Measurements from ENCODE around the gene BOD1L1.
A peak's percentile ranks its signal among the peaks of the same experiment; 100 is the strongest.

BOD1L1 gene

GRCh38 chr4:13555325-13555724 is 72.2 kb downstream of the BOD1L1 start:
- DNase-seq (ENCODE audit: low spot score): no peak

DNA sequence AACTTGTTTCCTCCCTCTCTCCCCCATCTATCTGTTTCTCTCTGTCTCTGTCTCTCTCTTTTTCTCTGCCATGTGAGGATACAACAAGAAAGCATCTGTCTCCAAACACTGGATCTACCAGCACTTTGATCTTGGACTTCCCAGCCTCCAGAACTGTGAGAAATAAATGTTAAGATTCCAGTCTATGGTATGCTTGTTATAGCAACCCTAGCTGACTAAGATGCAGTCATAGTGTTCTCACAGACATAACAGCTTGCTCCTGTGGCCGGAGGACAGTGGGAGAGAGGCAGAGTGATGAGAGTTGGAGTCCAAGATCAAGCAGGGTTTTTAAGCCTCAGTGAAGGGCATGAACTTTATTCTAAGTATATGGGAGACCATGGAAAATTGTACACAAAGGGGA is 74.4 kb downstream of the BOD1L1 start:
- DNase-seq (ENCODE audit: low spot score): no peak

DNA sequence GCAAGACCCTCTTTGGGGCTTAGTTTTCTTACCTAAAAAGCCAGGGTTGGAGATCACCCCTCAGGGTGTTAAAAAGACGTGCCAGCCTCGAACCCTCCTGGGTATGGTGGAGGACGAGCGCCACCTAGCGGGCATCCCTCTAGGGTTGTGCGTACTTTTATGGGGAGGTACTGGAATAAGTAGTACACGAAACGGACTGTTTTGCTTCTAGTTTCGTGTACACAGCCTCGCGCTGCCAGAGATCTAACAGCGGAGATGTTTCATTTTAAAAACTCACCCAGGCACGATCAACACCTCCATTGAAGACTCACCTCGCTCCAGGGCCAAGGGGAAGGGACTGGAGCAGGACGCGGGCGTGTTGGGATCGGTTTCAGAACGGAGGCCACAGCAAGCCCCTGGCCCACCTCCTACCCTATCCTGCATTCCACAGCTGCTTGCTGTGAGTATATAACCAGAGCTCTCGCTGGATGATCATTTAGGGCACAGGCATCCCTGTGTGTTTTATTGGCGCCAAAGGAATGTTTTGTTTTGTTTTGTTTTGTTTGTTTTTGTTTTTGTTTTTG is 78.5 kb downstream of the BOD1L1 start:
- peak; percentile 98 for DNase-seq (ENCODE audit: low spot score)

GRCh38 chr4:13548059-13548983 is 79.2 kb downstream of the BOD1L1 start:
- DNase-seq (ENCODE audit: low spot score): peak; percentile 78

- DNase-seq (ENCODE audit: low spot score): peak; percentile 88
Observed at GRCh38 chr4:13547485-13548041, 80.0 kb downstream of the BOD1L1 start.

- peak; percentile 60 for DNase-seq (ENCODE audit: low spot score)
Observed at GRCh38 chr4:13546941-13547484, 80.5 kb downstream of the BOD1L1 start.

DNA sequence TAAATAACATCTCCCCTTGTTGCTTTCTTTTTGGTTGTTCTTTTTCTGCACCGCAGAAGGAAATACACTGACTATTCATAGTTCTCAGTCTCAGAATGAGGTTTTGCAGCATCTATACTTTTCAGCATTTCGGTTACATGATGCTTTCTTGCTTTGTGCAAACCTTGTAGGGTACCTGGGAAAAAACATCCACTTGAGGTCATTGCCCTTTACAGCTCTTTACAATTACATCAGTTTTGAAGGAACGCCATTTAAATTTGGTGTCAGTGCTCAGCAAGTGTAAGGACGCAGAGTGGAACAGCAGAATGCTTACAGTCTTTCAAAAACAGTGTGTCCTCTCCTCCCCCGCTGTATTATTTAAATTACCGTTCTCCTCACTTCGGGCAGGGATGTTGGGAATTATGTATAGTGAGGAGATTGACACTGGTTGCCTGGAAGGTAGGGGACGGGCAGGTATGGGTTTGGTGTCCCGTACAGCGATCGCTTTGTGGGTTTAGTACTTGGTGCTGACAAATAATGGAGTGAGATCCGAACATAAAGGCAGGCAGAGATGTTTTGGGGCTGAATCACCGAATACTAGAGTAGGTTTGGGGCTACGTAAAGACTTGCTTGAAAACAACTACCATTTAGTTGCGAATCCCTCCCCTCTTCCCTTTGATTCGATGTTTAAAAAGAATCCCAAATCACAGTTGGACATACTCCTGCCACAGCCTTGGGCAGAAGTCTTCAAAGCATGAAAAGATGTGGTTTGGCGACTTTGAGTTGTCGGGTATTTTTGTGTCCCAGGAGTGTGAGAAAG is 81.2 kb downstream of the BOD1L1 start:
- DNase-seq (ENCODE audit: low spot score): peak; percentile 14

GRCh38 chr4:13545394-13545808 is 82.1 kb downstream of the BOD1L1 start:
- DNase-seq (ENCODE audit: low spot score): no peak

DNA sequence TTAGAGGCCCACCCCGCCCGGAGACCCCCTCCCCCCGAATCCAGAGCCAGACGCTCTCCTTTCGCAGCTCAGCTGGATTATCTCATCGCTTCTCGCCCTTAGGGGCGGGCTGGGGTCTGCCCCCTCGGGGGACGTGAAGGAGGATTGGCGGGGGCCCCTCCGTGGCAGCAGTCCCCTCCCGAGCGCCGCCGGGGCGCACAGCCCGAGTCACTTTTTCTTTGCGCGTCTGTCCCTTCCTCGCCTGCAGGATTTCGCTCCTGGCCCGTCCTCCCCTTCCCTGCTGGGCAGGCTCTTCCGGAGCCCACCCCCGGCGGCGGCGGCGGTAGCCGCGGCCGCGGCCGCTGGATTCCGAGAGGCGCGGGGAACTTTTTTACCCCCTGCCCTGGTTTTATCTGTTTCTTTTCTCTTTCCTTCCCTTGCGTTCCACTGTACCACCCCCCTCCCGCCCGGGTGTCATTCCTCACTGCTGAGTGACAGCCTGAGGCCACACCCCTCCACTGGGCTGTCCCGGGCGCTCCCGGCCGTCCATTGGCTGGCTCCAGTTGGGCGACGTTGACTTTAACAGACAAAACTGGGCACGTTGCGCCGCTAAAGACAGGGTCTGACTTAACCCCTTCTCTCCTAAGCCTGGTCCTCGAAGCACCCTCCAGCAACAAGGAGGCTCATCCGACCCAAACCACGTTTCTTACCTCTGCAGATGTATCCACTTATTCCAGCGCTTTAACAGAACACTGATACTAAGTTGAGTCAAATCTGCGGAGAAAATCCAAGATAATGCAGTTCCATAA is 82.7 kb downstream of the BOD1L1 start:
- peak; percentile 100 for DNase-seq (ENCODE audit: low spot score)

DNA sequence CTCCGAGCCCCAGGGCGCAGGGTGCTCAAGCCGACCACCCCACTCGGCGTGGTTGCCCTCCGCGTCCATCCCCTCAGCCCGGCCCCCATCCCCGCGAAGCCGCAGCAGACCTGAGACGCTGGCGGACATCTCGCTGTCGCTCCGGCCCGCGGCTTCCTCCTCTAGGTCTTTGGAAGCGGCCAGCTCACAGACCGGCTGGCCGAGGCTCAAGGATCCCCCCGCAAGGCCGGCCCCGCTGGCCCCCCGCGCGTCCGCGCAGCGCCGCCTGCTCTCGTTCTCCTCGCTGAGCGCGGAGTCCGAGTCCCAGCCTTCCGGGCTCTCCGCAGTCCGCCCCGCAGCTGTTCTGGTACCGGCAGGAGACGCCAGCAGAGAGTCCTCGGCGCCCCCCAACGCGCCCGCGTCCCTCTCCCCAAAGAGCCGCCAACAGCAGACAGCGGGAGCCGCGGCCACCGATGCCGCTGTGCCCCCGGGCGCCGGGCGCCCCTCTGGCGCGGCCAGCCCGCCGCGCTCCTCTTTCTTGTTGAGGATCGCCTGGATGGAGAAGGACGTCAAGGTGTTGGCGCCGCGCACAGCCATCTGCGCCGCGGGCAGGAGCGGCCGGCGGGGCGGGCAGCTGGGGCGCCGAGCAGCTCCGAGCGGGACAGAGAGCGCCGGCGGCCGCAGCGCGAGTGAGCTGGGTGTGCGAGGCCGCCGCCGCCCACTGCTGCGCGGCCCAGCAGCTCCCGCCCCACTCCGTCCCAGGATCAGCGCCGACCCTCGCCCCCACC is 83.5 kb downstream of the BOD1L1 start, which contains the start of gene NKX3-2:
Gene NKX3-2 (minus strand): TSS at position 670 of the 767 bp plus-strand sequence. CDS start 94 bp downstream, at position 576.
- peak; percentile 92 for DNase-seq (ENCODE audit: low spot score)

DNA sequence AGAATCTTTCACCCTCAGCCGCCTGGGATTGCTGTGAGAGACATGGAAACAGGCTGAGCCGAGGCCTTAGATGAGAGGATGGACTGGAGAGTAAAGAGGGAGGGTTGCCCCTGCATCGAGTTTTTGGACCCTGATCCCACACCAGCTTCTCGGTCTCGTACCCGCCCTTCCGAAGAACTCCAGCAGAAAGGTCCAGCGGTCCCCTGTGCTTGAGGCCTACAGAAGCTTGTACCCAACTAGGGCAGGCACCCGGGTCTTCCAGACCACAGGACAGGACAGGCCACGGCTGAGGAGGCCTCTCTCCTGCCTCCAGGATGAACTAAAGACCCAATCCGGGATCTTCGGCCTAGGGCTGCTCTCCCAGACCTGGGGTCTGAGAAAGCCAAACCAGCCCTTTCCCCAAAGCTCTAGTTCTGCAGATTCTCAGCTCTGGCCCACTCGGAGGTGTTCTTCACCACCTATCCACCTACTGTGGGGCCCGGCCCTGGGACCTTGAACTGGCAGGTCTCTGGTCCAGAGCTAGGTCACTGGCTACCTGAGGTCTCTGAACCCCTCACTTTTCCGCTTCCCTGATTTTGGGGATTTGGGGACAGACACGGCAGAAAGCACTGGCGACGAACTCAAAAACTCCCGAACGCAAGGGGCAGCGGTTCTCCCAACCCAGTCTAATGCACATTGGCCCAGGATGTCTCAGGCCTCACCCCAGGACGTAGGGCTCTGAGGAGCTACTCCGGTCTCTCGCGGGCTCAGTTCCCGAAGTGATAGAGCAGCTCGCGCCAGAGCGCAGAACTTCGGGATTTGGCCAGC is 84.3 kb downstream of the BOD1L1 start:
- peak; percentile 57 for DNase-seq (ENCODE audit: low spot score)

DNA sequence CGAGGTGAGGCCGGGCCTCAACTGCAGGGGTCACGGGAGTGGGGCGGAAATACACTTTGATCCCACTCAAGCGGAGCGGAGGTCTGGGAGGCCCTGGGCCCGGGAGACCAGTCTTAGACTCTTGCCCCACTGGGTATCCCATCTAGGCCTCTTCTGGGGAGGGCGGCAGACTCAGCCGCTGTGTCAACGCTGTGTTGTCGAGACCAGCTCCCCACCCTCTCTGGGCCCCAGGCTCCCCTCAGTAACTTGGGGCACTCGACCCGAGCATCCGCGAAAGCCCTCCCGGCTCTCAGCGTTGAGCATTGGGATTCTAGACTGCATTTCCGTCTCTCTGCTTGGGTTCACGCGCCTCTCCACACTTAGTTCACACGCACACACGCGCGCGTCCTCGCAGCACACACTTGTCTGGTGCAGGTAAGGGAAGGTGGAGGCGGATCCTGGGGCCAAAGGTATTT is 84.9 kb downstream of the BOD1L1 start:
- peak; percentile 22 for DNase-seq (ENCODE audit: low spot score)

DNA sequence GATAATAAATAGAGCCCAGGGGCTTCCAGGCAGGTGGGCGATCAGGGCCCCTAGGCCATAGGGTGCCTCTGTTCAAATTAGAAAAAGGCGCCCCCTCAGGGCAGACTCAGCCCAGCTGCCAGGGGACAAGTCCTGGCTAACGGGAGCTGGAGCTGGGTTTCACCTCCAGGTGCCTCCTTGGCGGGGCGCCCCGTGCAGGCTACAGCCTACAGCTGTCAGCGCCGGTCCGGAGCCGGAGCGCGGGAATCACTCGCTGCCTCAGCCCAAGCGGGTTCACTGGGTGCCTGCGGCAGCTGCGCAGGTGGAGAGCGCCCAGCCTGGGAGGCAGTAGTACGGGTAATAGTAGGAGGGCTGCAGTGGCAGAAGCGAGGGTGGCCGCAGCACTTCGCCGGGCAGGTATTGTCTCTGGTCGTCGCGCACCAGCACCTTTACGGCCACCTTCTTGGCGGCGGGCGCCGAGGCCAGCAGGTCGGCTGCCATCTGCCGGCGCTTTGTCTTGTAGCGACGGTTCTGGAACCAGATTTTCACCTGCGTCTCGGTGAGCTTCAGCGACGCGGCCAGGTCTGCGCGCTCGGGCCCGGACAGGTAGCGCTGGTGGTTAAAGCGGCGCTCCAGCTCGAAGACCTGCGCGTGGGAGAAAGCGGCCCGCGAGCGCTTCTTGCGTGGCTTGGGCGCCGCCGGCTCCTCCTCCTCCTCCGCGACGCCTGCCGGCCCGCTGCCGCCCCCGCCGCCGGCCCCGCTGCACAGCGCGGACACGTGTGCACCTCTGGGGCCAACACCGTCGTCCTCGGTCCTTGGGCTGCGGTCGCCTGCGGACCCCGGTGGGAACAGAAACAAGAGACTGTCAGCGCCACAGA is 85.6 kb downstream of the BOD1L1 start:
- peak; percentile 31 for DNase-seq (ENCODE audit: low spot score)

- peak; percentile 23 for DNase-seq (ENCODE audit: low spot score)
Observed at GRCh38 chr4:13541176-13541604, 86.3 kb downstream of the BOD1L1 start.

DNA sequence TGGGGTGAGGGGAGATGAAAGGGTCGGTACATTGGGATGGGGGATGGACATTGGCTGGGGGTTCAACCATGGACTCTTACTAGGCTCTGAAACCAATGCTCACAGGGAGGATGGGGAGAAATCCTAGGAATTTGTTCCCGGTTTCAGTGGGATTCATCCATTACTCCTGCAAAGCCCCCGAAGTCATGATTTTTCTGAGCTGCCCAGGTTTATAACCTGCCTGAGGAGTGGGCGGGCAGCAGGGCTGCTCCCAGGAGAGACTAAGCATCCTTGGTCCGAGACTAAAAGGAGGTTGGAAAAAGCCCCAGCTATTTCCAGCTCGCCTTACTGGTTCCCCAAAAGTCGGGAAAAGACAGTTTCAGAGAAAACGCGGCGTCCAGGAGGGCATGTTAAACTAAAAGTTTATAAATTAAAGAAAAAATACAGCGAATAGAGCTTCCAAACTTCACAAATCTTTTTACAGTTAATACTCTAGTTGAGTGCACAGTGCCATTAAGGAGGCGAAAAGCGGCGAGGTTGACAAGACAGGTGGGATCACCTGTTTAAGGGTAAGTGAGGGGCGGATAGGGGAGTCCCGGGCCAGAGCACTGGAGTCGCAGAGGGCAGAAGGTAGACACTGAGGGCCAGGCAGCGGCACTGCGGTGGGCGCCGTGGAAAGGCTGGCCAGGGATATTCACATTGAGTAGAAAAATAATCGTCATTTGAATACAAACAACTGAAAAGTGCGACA is 86.9 kb downstream of the BOD1L1 start:
- DNase-seq (ENCODE audit: low spot score): peak; percentile 47

GRCh38 chr4:13539619-13540445 is 87.7 kb downstream of the BOD1L1 start:
- peak; percentile 23 for DNase-seq (ENCODE audit: low spot score)
